Measurements from ENCODE around the gene HINT3. TPM values are rescaled to one million over a fixed set of nuclear protein-coding genes. Genes with fewer than 3 reads are reported as not detected.

The HINT3 gene
- total RNA-seq, 1 experiment from 2014 or later = 11.7 TPM

DNA sequence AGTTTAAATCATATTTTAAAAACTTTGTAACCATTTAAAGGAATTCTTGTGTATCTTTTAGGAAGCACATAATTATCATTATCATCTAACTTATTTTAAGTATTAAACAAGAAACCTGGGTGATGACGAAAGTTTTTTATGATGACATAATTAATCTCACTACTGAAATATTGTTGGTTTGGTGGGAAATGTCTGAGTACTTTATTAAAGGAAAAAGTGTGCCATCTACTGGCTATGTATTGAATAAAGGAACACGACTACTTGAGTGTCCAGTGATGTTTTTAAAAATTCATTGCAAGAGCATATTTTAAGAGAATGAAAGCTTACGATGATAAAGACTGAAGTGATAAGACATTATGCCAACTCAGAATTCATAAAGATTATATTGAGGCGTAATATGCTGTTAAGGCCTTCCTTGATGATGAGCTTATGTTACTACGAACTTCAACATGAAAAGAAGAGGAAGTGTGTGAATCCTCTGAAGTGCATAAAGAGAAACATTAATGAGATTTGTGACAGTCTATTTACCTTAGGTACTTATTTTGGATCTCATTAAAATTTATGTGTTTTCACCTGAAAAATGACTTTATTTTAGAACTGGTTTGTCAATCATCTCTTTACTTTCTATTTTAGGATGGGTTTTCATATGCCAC lies 17.8 kb downstream of the HINT3 start:
- Histone ChIP-seq H2AFZ (ENCODE audit: low read length) (no peak overlapping the region), H3K14ac (ENCODE audit: insufficient read depth, low read length) (no peak overlapping the region), H2BK15ac (ENCODE audit: low read depth, low read length) (no peak overlapping the region), H2BK5ac (ENCODE audit: insufficient read length, low read length) (no peak overlapping the region), H3K23ac (ENCODE audit: insufficient read length, low read depth, low read length) (no peak overlapping the region), H4K20me1 (ENCODE audit: control insufficient read depth, insufficient read depth, insufficient read length) (no peaks in the 10 kb centered on the region), H4K91ac (ENCODE audit: insufficient read length, low read depth, low read length) (no peak overlapping the region), H3K23me2 (ENCODE audit: insufficient read length, low read depth, low read length, poor library complexity, severe bottlenecking) (no peaks in the 10 kb centered on the region), H3K4me2 (ENCODE audit: insufficient read depth, insufficient read length, low read length) (no peak overlapping the region), H3K4ac (ENCODE audit: low read depth, low read length) (no peak overlapping the region), H2BK20ac (ENCODE audit: low read depth, low read length, poor library complexity, severe bottlenecking) (no peak overlapping the region), H3K9ac (ENCODE audit: extremely low read depth, insufficient read length, low read length) (no peak overlapping the region), H3K4me1 (ENCODE audit: insufficient read depth, low read length) (no peaks in the 10 kb centered on the region), H4K5ac (ENCODE audit: insufficient read length, low read depth, low read length) (no peak overlapping the region), H3K9me3 (ENCODE audit: control insufficient read depth, low read depth, low read length) (no peaks in the 10 kb centered on the region), H3K27me3 (ENCODE audit: insufficient read depth, low read length) (no peaks in the 10 kb centered on the region), H3T11ph (ENCODE audit: low read length) (no peak overlapping the region), H2AK5ac (ENCODE audit: insufficient read length, low read length) (no peak overlapping the region), H3K27ac (ENCODE audit: insufficient read length, low read depth, low read length) (no peak overlapping the region), H3K56ac (ENCODE audit: insufficient read length, low read depth, low read length) (no peak overlapping the region), H3K79me1 (ENCODE audit: insufficient read depth, low read depth, low read length, poor library complexity, severe bottlenecking) (no peaks in the 10 kb centered on the region), H3K79me2 (ENCODE audit: insufficient read depth, low read length) (no peaks in the 10 kb centered on the region), H2BK120ac (ENCODE audit: low read depth, low read length, poor library complexity, severe bottlenecking) (no peak overlapping the region), H4K8ac (replicated peaks; ENCODE audit: insufficient read length, low read depth, low read length) (no peak overlapping the region), H3K18ac (ENCODE audit: insufficient read length, low read depth, low read length) (no peak overlapping the region), H2BK12ac (ENCODE audit: insufficient read length, low read depth, low read length) (no peak overlapping the region)
- Mint-ChIP-seq H3K27me3 (ENCODE audit: low read depth) (no peaks in the 10 kb centered on the region), H3K4me3 (no peak overlapping the region), H3K4me1 (no peaks in the 10 kb centered on the region), H3K27ac (no peak overlapping the region), H3K9me3 (no peaks in the 10 kb centered on the region), H3K36me3 (ENCODE audit: insufficient read depth in 1 of 3, low read depth in 3 of 3) (peaks cover 0 to 4% (median 0%) of the 10 kb centered on the region in 3 experiments; a peak in 3 of 7 replicates)
- TF ChIP-seq, protein P1, sequence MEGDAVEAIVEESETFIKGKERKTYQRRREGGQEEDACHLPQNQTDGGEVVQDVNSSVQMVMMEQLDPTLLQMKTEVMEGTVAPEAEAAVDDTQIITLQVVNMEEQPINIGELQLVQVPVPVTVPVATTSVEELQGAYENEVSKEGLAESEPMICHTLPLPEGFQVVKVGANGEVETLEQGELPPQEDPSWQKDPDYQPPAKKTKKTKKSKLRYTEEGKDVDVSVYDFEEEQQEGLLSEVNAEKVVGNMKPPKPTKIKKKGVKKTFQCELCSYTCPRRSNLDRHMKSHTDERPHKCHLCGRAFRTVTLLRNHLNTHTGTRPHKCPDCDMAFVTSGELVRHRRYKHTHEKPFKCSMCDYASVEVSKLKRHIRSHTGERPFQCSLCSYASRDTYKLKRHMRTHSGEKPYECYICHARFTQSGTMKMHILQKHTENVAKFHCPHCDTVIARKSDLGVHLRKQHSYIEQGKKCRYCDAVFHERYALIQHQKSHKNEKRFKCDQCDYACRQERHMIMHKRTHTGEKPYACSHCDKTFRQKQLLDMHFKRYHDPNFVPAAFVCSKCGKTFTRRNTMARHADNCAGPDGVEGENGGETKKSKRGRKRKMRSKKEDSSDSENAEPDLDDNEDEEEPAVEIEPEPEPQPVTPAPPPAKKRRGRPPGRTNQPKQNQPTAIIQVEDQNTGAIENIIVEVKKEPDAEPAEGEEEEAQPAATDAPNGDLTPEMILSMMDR (conservative IDR thresholded peaks at IDR 0.05) = peak; percentile 66
- no CpG with 5 or more reads among the region's 5 CpGs for WGBS (ENCODE audit: extremely low coverage, insufficient read length, low lambda C conversion rate)
- DNase-seq = no peak

Data from H9 (cell line).